Measurements from ENCODE around the gene MORF4L1.

MORF4L1 gene

DNA sequence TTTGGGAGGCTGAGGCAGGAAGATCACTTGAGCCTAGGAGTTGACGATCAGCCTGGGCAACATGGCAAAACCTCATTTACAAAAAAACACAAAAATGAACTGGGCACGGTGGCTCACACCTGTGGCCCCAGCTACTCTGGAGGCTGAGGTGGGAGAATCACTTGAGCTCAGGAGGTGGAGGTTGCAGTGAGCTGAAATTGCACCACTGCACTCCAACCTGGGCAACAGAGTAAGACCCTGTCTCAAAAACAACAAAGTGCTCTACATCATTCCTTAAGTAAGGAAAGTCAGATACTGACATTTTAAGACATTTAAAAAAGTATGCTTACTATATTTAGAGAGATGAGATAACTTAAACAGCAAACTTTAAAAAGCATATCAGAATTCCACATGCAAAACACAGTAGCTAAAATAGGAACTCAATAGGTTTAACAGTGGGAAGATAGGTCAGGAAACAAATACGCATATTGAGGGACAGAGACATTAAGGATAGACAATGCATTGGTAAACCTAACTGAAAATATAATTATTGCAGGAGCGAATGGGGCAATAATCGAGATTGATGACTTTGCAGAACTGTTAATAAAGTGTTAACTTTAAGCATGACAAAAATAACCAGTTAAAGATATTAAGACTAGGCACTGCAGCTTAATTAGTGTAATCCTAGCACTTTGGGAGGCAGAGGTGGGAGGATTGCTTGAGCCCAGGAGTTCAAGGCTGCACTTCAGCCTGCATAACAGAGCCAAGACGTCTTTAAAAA, 32.1 kb downstream of the MORF4L1 start:
- Histone ChIP-seq H3K27ac (no peak overlapping the region), H3K9me3 (no peaks in the 10 kb centered on the region), H3K27me3 (no peaks in the 10 kb centered on the region), H3K4me1 (ENCODE audit: control insufficient read depth in 1 of 2, insufficient read depth in 1 of 2, low read depth in 1 of 2, low read length in 1 of 2) (peaks cover 0 to 2% of the 10 kb centered on the region in 2 experiments), H3K4me3 (ENCODE audit: low read depth in 1 of 2, low read length in 1 of 2) (no peak overlapping the region), H3K36me3 (peaks cover 93% of the 10 kb centered on the region)
- TF ChIP-seq, protein P1, sequence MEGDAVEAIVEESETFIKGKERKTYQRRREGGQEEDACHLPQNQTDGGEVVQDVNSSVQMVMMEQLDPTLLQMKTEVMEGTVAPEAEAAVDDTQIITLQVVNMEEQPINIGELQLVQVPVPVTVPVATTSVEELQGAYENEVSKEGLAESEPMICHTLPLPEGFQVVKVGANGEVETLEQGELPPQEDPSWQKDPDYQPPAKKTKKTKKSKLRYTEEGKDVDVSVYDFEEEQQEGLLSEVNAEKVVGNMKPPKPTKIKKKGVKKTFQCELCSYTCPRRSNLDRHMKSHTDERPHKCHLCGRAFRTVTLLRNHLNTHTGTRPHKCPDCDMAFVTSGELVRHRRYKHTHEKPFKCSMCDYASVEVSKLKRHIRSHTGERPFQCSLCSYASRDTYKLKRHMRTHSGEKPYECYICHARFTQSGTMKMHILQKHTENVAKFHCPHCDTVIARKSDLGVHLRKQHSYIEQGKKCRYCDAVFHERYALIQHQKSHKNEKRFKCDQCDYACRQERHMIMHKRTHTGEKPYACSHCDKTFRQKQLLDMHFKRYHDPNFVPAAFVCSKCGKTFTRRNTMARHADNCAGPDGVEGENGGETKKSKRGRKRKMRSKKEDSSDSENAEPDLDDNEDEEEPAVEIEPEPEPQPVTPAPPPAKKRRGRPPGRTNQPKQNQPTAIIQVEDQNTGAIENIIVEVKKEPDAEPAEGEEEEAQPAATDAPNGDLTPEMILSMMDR (IDR thresholded peaks at IDR 0.05) = no peak

DNA sequence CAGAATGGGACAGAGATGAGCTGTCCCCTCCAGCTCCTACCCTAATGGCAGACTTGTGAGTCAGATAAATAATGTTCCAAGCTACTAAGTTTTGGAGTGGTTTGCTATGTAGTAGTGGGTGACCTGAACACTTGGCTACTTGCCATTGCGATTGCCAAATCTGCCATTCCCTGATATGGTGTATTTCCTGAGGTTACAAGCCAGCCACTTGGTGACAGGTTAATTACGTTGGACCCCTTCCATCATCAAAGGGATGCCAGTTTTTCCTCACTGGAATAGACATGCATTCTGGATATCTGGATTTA, 33.6 kb downstream of the MORF4L1 start:
- Histone ChIP-seq H3K27me3 (no peaks in the 10 kb centered on the region), H3K9me3 (no peaks in the 10 kb centered on the region), H3K4me1 (ENCODE audit: control insufficient read depth in 1 of 2, insufficient read depth in 1 of 2, low read depth in 1 of 2, low read length in 1 of 2) (peaks cover 10 to 17% of the 10 kb centered on the region in 2 experiments), H3K4me3 (ENCODE audit: low read depth in 1 of 2, low read length in 1 of 2) (no peak overlapping the region), H3K36me3 (peaks cover 83% of the 10 kb centered on the region), H3K27ac (no peak overlapping the region)
- TF ChIP-seq, protein P1 (IDR thresholded peaks at IDR 0.05) = no peak

DNA sequence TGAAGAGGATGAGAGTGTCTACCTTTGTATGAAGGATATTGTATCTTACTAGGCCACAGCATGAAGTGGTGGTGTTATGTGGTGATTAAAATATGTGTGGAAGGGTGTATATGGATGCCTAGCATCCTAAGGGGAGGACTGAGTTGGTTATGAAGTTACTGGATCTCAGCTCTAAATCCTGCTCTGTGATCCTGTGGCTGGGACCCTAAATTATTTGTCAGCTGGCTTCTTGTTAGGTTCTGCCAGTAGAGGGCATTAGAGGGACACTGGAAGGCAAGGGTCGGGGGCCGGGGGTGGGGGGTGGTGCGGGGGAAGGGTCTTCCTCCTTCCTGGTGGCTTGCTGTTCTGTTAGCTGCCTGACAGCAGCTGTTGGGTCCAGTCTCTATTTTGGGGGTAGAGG, 34.9 kb downstream of the MORF4L1 start:
- no peaks in the 10 kb centered on the region for H3K27me3 ChIP-seq
- TF ChIP-seq, protein P1 (IDR thresholded peaks at IDR 0.05) = no peak
- peaks cover 23 to 30% of the 10 kb centered on the region in 2 experiments for H3K4me1 ChIP-seq (ENCODE audit: control insufficient read depth in 1 of 2, insufficient read depth in 1 of 2, low read depth in 1 of 2, low read length in 1 of 2)
- H3K27ac ChIP-seq = no peak overlapping the region
- H3K36me3 ChIP-seq = peaks cover 70% of the 10 kb centered on the region
- no peak overlapping the region for H3K4me3 ChIP-seq (ENCODE audit: low read depth in 1 of 2, low read length in 1 of 2)
- H3K9me3 ChIP-seq = no peaks in the 10 kb centered on the region

DNA sequence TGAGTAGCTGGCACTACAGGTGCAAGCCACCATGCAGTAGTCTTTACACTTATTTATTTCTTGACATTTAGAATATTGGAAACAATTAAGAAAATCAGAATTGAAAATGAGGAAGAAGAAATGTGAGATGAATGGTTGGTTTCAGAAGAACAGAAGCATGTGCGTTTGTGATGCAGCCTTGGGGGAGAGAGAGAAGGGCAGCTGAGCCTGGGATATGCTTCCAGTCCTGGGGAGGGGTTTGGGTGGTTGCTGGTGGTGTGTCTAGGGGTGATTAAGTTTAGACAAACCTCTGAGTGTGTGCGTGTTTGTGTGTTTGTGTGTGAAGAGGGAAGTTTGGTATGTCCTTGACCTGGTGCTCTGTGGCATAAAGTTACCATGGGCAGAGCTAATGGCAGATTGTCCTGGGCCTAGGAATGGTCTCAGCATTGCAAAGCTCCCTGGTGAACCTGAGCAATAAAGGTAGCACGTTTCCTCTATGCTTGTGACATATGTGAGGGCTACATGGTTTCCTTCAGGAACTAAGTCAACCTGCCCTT, 36.5 kb downstream of the MORF4L1 start:
- Histone ChIP-seq H3K4me1 (ENCODE audit: control insufficient read depth in 1 of 2, insufficient read depth in 1 of 2, low read depth in 1 of 2, low read length in 1 of 2) (peaks cover 27 to 37% of the 10 kb centered on the region in 2 experiments), H3K36me3 (peaks cover 70% of the 10 kb centered on the region), H3K9me3 (no peaks in the 10 kb centered on the region), H3K27me3 (no peaks in the 10 kb centered on the region), H3K27ac (no peak overlapping the region), H3K4me3 (ENCODE audit: low read depth in 1 of 2, low read length in 1 of 2) (no peak overlapping the region)
- TF ChIP-seq, protein P1 (IDR thresholded peaks at IDR 0.05) = no peak

DNA sequence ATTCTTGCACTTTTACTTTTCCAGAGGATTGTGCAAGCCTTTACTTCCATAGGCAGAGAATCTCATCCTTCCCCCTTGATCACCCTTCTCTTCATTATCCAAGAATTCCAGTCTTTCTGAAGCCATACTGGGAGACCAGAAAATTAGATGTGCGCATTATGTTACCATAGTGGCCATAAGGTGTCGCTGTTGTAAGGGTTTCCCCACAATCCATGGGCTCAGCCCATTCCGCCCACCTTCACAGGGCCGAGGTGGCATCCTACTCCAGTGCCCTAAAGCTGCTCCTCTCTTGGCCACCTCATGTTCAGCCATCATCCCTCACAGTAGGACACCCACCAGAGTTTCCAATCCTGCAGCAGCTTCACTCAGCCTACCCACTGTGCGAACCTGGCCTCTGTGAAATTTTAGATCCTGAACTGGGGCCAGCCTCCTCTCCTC, 37.1 kb downstream of the MORF4L1 start:
- H3K27ac ChIP-seq = no peak overlapping the region
- H3K9me3 ChIP-seq = no peaks in the 10 kb centered on the region
- H3K27me3 ChIP-seq = no peaks in the 10 kb centered on the region
- TF ChIP-seq, protein P1 (IDR thresholded peaks at IDR 0.05) = peak; percentile 20
- no peak overlapping the region for H3K4me3 ChIP-seq (ENCODE audit: low read depth in 1 of 2, low read length in 1 of 2)
- peaks cover 27 to 37% of the 10 kb centered on the region in 2 experiments for H3K4me1 ChIP-seq (ENCODE audit: control insufficient read depth in 1 of 2, insufficient read depth in 1 of 2, low read depth in 1 of 2, low read length in 1 of 2)
- H3K36me3 ChIP-seq = peaks cover 67% of the 10 kb centered on the region
